ENCODE measurements around the gene CCBE1.

The CCBE1 gene

GRCh38 chr18:59451073-59451472 is 246.2 kb downstream of the CCBE1 start:
- no peak for DNase-seq (ENCODE audit: low read depth)

- no peak for DNase-seq (ENCODE audit: low read depth)
Measured at GRCh38 chr18:59448546-59448945, 248.7 kb downstream of the CCBE1 start.

GRCh38 chr18:59446012-59446411 is 251.2 kb downstream of the CCBE1 start:
- no peak for DNase-seq (ENCODE audit: low read depth)

DNA sequence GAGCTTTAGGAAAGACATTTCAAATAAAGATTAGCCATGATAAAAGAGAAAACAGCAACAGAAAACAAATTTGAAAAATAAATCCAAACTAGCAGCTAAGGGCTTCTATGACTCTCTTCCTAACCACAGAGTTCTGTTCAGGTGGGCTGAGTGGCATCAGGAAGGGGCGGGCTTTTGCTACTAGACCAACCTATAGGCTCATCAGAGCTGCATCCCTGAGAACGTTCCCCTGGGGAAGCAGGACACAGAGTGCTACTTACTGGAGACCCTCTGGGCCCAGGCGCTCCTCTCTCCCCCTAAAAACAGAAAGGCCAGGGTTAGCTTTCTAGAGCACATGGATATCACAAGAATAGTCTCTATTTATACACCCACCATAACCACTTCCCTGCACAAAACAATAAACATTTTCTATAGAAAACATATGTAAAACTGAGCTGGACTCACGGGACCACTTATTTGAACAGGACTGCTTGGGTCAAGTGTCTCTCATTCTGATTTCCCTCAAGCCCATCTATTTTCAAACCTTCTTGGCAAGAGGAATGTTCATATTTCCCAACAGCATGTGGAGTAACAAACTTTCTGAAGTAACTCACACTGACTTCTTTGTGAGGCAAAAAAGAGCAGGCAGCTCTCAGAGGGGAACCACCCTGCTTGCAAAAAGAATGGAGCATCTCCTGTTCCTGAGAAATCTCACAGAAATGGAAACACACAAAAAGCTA is 259.2 kb downstream of the CCBE1 start:
- no peak for DNase-seq (ENCODE audit: low read depth)

DNA sequence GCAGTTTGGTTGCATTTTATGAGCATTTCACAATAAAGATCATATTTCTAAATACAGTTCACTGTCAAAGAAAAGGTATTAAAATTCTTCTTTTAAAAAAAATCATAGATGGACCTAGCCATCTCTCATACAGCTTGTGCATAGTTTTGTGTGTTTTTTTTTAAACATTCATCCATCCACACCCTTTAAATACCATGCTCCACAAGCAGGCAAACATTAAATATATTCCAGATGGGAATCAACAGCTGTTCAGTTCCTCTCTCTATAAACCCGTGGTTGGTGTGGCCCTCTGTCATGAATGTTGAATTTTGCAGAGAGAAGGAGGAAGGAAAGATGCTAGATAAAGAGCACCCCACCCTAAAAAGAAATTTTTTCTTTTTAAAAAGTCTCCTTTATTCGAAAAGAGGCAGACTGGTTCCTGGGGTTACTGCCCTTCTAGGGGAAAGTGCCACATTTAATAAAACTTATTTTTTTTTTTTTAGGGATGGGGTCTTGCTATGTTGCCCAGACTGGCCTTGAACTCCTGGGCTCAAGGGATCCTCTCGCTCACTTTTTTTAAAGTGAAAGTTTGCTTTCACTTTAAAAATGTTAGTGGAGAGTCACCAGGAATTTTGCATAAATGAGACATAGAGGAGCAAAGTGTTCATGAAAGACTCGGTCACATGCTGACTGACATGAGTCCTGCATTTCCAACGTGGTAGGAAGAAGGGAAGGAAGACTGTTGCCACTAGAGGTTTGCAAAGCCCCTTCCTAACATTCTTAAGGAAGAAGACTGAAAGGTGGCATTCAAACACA is 264.2 kb downstream of the CCBE1 start:
- DNase-seq (ENCODE audit: low read depth), result no peak

- DNase-seq (ENCODE audit: low read depth), result no peak
Measured at GRCh38 chr18:59431131-59431530, 266.1 kb downstream of the CCBE1 start.

- DNase-seq (ENCODE audit: low read depth), result no peak
Measured at GRCh38 chr18:59429608-59430007, 267.6 kb downstream of the CCBE1 start.

DNA sequence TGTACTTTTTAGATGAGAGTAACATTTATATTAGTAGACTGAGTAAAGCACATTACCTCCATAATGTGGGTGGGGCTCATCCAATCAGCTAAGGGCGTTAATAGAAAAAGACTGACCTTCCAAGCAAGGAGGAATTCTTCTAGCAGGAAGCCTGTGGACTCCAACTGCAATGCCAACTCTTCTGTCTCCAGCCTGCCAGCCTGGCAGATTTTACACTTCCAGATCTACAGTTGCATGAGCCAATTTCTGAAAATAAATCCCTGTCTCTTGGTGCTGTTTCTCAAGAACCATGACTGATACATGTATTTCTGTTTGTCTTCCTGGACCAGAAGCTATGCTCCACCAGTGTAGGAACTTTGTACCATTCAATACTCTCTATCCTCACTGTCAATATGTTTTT is 269.2 kb downstream of the CCBE1 start:
- no peak for DNase-seq (ENCODE audit: low read depth)

GRCh38 chr18:59426855-59427254 is 270.4 kb downstream of the CCBE1 start:
- no peak for DNase-seq (ENCODE audit: low read depth)

DNA sequence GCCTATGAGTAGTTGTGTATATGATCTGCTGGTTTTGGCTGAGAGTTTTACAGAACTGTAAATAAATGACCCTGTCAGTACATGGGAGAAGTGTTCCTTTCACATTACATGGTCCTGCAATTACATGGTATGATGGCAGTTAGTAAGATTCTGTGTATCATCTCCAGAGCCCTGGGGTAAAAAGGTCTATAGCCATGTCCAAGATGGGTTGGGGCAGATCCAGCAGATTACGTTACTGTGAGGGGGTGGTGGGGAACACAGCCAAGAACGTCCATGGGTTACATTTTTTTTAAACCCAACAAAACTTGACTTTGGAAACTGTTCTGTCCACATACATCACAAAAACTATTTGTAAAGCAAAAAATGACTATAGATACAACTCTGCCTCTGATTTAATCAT is 274.0 kb downstream of the CCBE1 start:
- no peak for DNase-seq (ENCODE audit: low read depth)

GRCh38 chr18:59420244-59420643 is 277.0 kb downstream of the CCBE1 start:
- DNase-seq (ENCODE audit: low read depth), result no peak

GRCh38 chr18:59419386-59419785 is 277.8 kb downstream of the CCBE1 start:
- no peak for DNase-seq (ENCODE audit: low read depth)

DNA sequence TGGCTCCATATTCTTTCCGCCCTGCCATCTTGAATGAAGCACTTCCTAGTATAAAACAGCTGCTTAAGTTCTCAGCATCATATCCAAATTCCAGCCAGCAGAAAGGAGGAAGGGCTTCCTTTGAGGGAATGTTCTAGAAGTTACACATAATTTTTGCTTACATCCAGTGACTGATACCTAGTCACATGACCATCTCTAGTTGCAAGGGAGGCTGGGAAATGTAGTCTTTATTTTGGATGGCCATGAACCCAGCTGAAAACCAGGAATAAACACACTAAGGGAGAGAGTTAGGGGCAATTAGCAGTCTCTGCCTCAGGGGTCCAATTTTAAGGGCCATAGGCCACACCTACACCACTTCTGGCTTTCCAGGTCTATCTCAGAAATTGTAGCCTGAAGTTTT is 280.4 kb downstream of the CCBE1 start:
- DNase-seq (ENCODE audit: low read depth), result no peak

- no peak for DNase-seq (ENCODE audit: low read depth)
Measured at GRCh38 chr18:59414111-59414653, 283.0 kb downstream of the CCBE1 start.

DNA sequence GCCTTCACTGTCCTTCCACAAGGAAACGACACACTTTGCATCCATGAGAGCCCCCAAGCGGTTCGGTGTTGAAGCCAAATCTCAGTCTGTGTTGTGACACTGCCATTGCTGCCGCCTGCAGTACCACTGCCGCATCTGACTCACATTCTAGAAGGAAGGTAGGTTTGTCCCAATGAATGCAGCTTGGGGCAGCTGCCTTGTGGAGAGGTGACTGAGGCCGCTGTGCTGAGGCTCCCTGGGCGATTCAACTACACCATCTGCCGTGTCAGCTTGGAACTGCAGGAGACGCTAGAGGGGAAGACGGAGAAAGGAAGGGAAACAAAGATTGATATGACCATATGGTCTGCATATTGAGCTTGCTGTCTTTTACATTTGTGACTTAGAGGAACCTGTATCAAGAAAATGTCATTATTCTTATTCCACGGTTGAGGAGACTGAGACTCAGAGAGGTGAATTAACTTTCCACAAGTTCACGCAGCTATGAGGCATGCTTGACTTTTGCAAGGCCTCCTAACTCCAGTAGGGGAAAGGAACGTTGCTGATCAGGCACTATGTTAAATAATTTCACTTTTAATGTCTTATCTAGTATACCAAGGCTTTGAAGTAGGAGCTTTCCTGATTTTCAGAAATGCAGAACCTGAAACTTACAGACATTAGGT is 294.7 kb downstream of the CCBE1 start:
- peak; percentile 15 for DNase-seq (ENCODE audit: low read depth)

DNA sequence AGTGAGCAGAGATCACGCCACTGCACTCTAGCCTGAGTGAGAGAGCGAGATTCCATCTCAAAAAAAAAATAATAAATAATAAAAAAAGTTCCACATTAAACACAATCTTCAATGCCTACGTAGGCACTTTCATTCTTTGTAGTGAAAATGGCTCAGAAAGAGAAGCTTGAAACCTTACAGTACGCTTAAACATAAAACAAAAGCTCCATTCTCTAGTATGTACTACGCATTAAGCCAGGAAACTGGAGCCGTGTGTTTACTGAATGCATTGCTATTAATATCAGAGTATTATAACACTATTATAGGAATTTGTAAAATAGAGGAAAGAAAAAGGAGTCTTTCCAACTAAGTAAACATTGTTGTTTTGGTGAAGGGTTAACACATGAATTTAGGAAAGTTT is 296.8 kb downstream of the CCBE1 start:
- no peak for DNase-seq (ENCODE audit: low read depth)

- no peak for DNase-seq (ENCODE audit: low read depth)
Measured at GRCh38 chr18:59395226-59396175, 301.7 kb downstream of the CCBE1 start.

DNA sequence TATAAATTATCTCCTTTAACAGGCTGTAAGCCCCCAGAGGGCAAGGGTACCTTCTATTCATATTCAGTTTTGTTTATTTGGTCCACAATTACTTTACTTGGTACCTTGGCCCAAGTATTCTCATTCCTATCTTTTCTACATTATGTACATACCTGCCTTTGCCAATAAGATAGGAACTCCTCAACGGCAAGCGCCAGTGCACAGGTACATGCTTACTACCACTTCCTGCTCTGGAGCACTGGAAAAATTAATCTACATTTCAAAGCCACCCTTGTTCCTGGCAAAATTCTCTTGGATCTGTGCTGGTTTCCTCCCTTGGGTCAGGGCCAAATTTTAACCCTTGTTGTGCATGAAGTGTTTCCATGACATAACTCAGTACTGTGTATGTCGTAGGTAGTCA is 303.8 kb downstream of the CCBE1 start:
- DNase-seq (ENCODE audit: low read depth), result no peak

DNA sequence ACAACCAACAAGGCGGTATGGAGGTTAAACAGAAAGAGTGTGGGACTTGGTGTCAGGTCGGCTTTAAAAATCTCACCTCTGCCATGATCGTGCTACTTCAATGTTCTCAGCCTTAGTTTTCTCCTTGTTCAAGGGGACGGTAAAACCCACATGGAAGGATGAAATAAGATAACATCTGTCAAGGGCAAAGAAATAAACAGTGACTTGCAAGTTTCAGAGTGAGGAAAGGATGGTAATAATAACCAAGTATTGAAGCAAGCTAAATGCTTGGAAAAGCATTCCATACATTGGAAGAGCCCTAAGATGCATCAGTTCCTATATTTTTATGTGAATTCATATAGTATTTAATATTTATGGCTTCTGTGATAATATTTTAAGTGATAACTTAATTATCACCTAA is 308.4 kb downstream of the CCBE1 start:
- no peak for DNase-seq (ENCODE audit: low read depth)

DNA sequence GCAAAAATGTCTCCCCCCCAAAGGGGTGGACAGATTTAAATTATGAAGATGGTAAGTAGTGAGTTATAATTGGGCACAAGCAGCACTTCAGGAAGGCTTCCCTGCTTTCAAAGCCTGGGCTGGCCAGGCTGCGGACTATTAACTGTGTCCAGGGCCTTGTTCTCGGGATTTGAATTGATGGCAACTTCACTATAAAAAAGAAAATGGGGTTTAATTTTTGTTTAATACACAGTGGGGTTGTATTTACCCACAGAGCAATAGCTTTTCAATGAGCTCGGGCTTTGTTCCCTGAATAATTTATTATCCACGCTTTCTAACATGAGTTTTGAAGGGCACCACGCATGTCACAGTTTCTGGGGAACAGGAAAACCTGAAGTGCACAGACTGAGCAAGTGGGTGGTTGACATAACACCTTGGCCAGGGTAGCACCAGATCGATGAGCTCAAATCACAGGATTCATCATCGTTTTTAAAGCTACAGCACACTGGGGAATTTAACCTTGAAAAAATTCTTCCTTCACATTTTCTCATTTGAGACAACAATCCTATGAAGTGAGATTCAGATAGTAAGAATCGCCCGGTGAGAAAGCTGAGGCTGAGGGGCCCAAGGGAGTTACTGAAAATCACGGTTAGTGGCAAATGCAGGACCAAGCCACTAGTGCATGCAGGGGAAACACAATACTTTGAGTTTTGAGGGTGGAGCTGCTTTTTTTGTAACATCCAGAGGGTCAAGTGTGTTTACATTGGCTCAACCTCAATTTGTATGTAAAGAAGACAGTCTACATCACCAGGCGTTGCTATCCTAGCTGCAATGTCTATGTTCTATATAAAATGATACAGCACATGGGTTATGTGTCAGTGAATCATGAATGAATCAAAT is 309.3 kb downstream of the CCBE1 start:
- no peak for DNase-seq (ENCODE audit: low read depth)

All from CMK (cell line).